Mesendoderm (in vitro differentiated cells): ENCODE data around the gene UBE2M.

ENCODE experiments used
- DNase-seq: peaks from one replicate; pipeline ENCODE4 v3.0.0; 2013
- H2AK5ac ChIP-seq: 2 replicates; pipeline ENCODE4 v1.6.1; 2013; ENCODE audit warnings: low read length, inconsistent platforms
- H2BK120ac ChIP-seq: 2 replicates; pipeline ENCODE4 v1.6.1; 2013; ENCODE audit warnings: low read depth, mild to moderate bottlenecking, low read length, moderate library complexity, mixed read lengths
- H2BK15ac ChIP-seq: replicated peaks from 2 replicates; pipeline ENCODE4 v1.6.1; 2013; ENCODE audit warnings: low read depth, mild to moderate bottlenecking, moderate library complexity
- H2BK5ac ChIP-seq: 2 replicates; pipeline ENCODE4 v1.6.1; 2013; ENCODE audit warnings: low read length, inconsistent platforms
- H3K18ac ChIP-seq: 2 replicates; pipeline ENCODE4 v1.6.1; 2013; ENCODE audit warnings: mild to moderate bottlenecking, low read length, mixed read lengths
- H3K23ac ChIP-seq: one replicate; pipeline ENCODE4 v1.6.1; 2013; ENCODE audit warnings: low read length
- H3K27ac ChIP-seq: 2 replicates; pipeline ENCODE4 v1.5.1; 2013; ENCODE audit warnings: low read depth, mild to moderate bottlenecking, inconsistent platforms, low read length, moderate library complexity
- H3K27me3 ChIP-seq: 2 replicates; pipeline ENCODE4 v1.6.1; 2013; ENCODE audit warnings: low read length, control low read depth, mild to moderate bottlenecking, inconsistent platforms; ENCODE audit not compliant: insufficient read depth, poor library complexity
- H3K36me3 ChIP-seq: 2 replicates; pipeline ENCODE4 v1.6.1; 2013; ENCODE audit warnings: low read length, inconsistent platforms; ENCODE audit not compliant: control insufficient read depth, insufficient read depth
- H3K4ac ChIP-seq: one replicate; pipeline ENCODE4 v1.6.1; 2013; ENCODE audit warnings: low read depth, mild to moderate bottlenecking, low read length, moderate library complexity
- H3K4me1 ChIP-seq: 2 replicates; pipeline ENCODE4 v1.6.1; 2013; ENCODE audit warnings: low read depth, low read length, inconsistent platforms; ENCODE audit not compliant: control insufficient read depth
- H3K4me2 ChIP-seq: 2 replicates; pipeline ENCODE4 v1.6.1; 2013; ENCODE audit warnings: low read length
- H3K4me3 ChIP-seq: 2 replicates; pipeline ENCODE4 v1.5.1; 2013; ENCODE audit warnings: mild to moderate bottlenecking, low read length
- H3K56ac ChIP-seq: one replicate; pipeline ENCODE4 v1.6.1; 2013; ENCODE audit warnings: low read length
- H3K79me1 ChIP-seq: 2 replicates; pipeline ENCODE4 v1.6.1; 2013; ENCODE audit warnings: low read length, inconsistent platforms
- H3K79me2 ChIP-seq: 2 replicates; pipeline ENCODE4 v1.6.1; 2013; ENCODE audit warnings: mild to moderate bottlenecking, low read length; ENCODE audit not compliant: control insufficient read depth, insufficient read depth
- H3K9ac ChIP-seq: 2 replicates; pipeline ENCODE4 v1.6.1; 2013; ENCODE audit warnings: low read length, inconsistent platforms
- H4K5ac ChIP-seq: one replicate; pipeline ENCODE4 v1.6.1; 2013; ENCODE audit warnings: low read length
- H4K8ac ChIP-seq: one replicate; pipeline ENCODE4 v1.6.1; 2013; ENCODE audit warnings: low read depth, mild to moderate bottlenecking, control low read depth, low read length, moderate library complexity
- WGBS: extraction: QIAGEN DNeasy Blood & Tissue Kit; methylation state at CpG from one replicate; pipeline ENCODE4 v1.1.7; 2013; ENCODE audit warnings: low lambda C conversion rate, missing lambda C conversion rate; ENCODE audit not compliant: insufficient coverage; ENCODE audit errors: extremely low coverage; 5-methylcytosine and 5-hydroxymethylcytosine counted together

UBE2M gene

GRCh38 chr19:58556622-58557220, 1.7 kb downstream of the UBE2M start:
- H3K4ac ChIP-seq = no peak overlapping the region
- no peak overlapping the region for H2BK120ac ChIP-seq
- peaks cover 5% of the 10 kb centered on the region for H3K79me1 ChIP-seq
- no peak overlapping the region for H4K5ac ChIP-seq
- no peak overlapping the region for H3K27ac ChIP-seq
- peaks cover 21% of the 10 kb centered on the region for H3K79me2 ChIP-seq
- H3K4me1 ChIP-seq = peaks cover 9% of the 10 kb centered on the region
- no peak for DNase-seq
- H3K4me3 ChIP-seq = no peak overlapping the region
- peaks cover 7% of the 10 kb centered on the region for H3K36me3 ChIP-seq
- no peak overlapping the region for H3K23ac ChIP-seq
- H3K9ac ChIP-seq = peak overlapping the region; percentile 97
- H2AK5ac ChIP-seq = no peak overlapping the region
- H2BK15ac ChIP-seq = no peak overlapping the region
- H3K4me2 ChIP-seq = peak overlapping the region; percentile 42
- H3K56ac ChIP-seq = peak overlapping the region; percentile 100
- no peak overlapping the region for H3K18ac ChIP-seq
- H2BK5ac ChIP-seq = no peak overlapping the region
- no peaks in the 10 kb centered on the region for H3K27me3 ChIP-seq
- WGBS = no CpG with 5 or more reads among the region's 10 CpGs
- no peak overlapping the region for H4K8ac ChIP-seq

- Histone ChIP-seq H3K56ac (no peak overlapping the region), H2BK120ac (no peak overlapping the region), H4K5ac (no peak overlapping the region), H3K4me3 (no peak overlapping the region), H2AK5ac (no peak overlapping the region), H2BK15ac (no peak overlapping the region), H3K27me3 (no peaks in the 10 kb centered on the region), H3K79me2 (peaks cover 21% of the 10 kb centered on the region), H3K18ac (no peak overlapping the region), H3K79me1 (peaks cover 6% of the 10 kb centered on the region), H2BK5ac (no peak overlapping the region), H3K4ac (no peak overlapping the region), H3K23ac (no peak overlapping the region), H3K36me3 (peaks cover 8% of the 10 kb centered on the region), H3K27ac (no peak overlapping the region), H3K4me2 (no peak overlapping the region), H3K9ac (peak overlapping the region; percentile 97), H3K4me1 (peaks cover 9% of the 10 kb centered on the region), H4K8ac (no peak overlapping the region)
- WGBS = no CpG with 5 or more reads among the region's 16 CpGs
- DNase-seq = no peak
These were observed 2.3 kb downstream of the UBE2M start for GRCh38 chr19:58555920-58556621.

GRCh38 chr19:58555369-58555885, 3.0 kb downstream of the UBE2M start:
- Histone ChIP-seq H4K5ac (peak overlapping the region; percentile 72), H4K8ac (peak overlapping the region; percentile 70), H3K27me3 (no peaks in the 10 kb centered on the region), H3K4ac (no peak overlapping the region), H3K9ac (peak overlapping the region; percentile 86), H3K4me3 (no peak overlapping the region), H2BK5ac (no peak overlapping the region), H3K23ac (no peak overlapping the region), H3K27ac (peak overlapping the region; percentile 84), H2BK15ac (no peak overlapping the region), H3K56ac (peak overlapping the region; percentile 98), H3K4me2 (peak overlapping the region; percentile 47), H3K4me1 (peaks cover 9% of the 10 kb centered on the region), H3K18ac (no peak overlapping the region), H2AK5ac (peak overlapping the region; percentile 99), H3K36me3 (peaks cover 13% of the 10 kb centered on the region), H3K79me1 (peaks cover 10% of the 10 kb centered on the region), H2BK120ac (no peak overlapping the region), H3K79me2 (peaks cover 21% of the 10 kb centered on the region)
- no peak for DNase-seq
- WGBS = no CpG with 5 or more reads among the region's 4 CpGs

- DNase-seq = peak; percentile 98
- peaks cover 18% of the 10 kb centered on the region for H3K36me3 ChIP-seq
- peak within 1 kb of the TSS; percentile 81 for H2BK5ac ChIP-seq
- H2BK15ac ChIP-seq = no peak within 1 kb of the TSS
- H3K23ac ChIP-seq = peak within 1 kb of the TSS; percentile 57
- H3K4me2 ChIP-seq = peak within 1 kb of the TSS; percentile 99
- H3K18ac ChIP-seq = no peak within 1 kb of the TSS
- peaks cover 6% of the 10 kb centered on the region for H3K4me1 ChIP-seq
- H4K5ac ChIP-seq = peak within 1 kb of the TSS; percentile 72
- H2AK5ac ChIP-seq = peak within 1 kb of the TSS; percentile 99
- no CpG with 5 or more reads among the region's 69 CpGs for WGBS
- peak within 1 kb of the TSS; percentile 98 for H3K9ac ChIP-seq
- H3K4ac ChIP-seq = peak within 1 kb of the TSS; percentile 8
- no peak within 1 kb of the TSS for H2BK120ac ChIP-seq
- no peaks in the 10 kb centered on the region for H3K27me3 ChIP-seq
- H3K79me1 ChIP-seq = peaks cover 14% of the 10 kb centered on the region
- peak within 1 kb of the TSS; percentile 98 for H3K56ac ChIP-seq
- H3K79me2 ChIP-seq = peaks cover 26% of the 10 kb centered on the region
- peak within 1 kb of the TSS; percentile 70 for H4K8ac ChIP-seq
- peak within 1 kb of the TSS; percentile 81 for H3K4me3 ChIP-seq
- peak within 1 kb of the TSS; percentile 84 for H3K27ac ChIP-seq
These were observed 3.7 kb downstream of the UBE2M start, which contains the start of gene CHMP2A for GRCh38 chr19:58554494-58555368. Gene CHMP2A, minus strand, starts transcription at chr19:58555105. Its CDS starts 893 bp downstream, at chr19:58554212.

- H3K79me2 ChIP-seq = peaks cover 32% of the 10 kb centered on the region
- peak overlapping the region; percentile 5 for H3K4me3 ChIP-seq
- H3K9ac ChIP-seq = peak overlapping the region; percentile 98
- H3K18ac ChIP-seq = no peak overlapping the region
- H3K4me1 ChIP-seq = peaks cover 6% of the 10 kb centered on the region
- no peak overlapping the region for H4K8ac ChIP-seq
- H3K79me1 ChIP-seq = peaks cover 21% of the 10 kb centered on the region
- peak overlapping the region; percentile 99 for H3K4me2 ChIP-seq
- DNase-seq = no peak
- H3K56ac ChIP-seq = peak overlapping the region; percentile 98
- H3K23ac ChIP-seq = no peak overlapping the region
- WGBS = no CpG with 5 or more reads among the region's 18 CpGs
- no peak overlapping the region for H2BK15ac ChIP-seq
- peak overlapping the region; percentile 8 for H3K4ac ChIP-seq
- no peaks in the 10 kb centered on the region for H3K27me3 ChIP-seq
- no peak overlapping the region for H4K5ac ChIP-seq
- no peak overlapping the region for H2AK5ac ChIP-seq
- H3K27ac ChIP-seq = peak overlapping the region; percentile 84
- H2BK5ac ChIP-seq = no peak overlapping the region
- H2BK120ac ChIP-seq = no peak overlapping the region
- peaks cover 24% of the 10 kb centered on the region for H3K36me3 ChIP-seq
These were observed 4.5 kb downstream of the UBE2M start for GRCh38 chr19:58553799-58554493.
